Ovary (tissue), 9 donors: Measurements from ENCODE around the gene CD151. TPM values are rescaled to one million over a fixed set of nuclear protein-coding genes. Genes with fewer than 3 reads are reported as not detected.
A peak's percentile ranks its signal among the peaks of the same experiment; 100 is the strongest.

Source experiments
- DNase-seq, 5 donors: peaks; one replicate each; pipeline ENCODE4 v3.0.0-alpha.2; 2019 to 2020
- H3K27ac ChIP-seq, 2 donors: fragments of 200-600 bp; one replicate each; pipeline versions ENCODE4 v1.5.1 to v1.8.0; 2019 to 2022
- H3K27me3 ChIP-seq: fragments of 200-600 bp; one replicate; pipeline ENCODE4 v1.8.0; 2022
- H3K36me3 ChIP-seq: fragments of 200-600 bp; sonication (generic); one replicate; pipeline ENCODE4 v1.5.1; 2019
- H3K4me1 ChIP-seq: one replicate; pipeline ENCODE4 v1.8.1; 2013; ENCODE audit warnings: mild to moderate bottlenecking, moderate library complexity; ENCODE audit not compliant: insufficient read depth
- H3K4me3 ChIP-seq: fragments of 200-600 bp; sonication (generic); one replicate; pipeline ENCODE4 v1.5.1; 2017
- H3K9me3 ChIP-seq, 2 donors: fragments of 200-600 bp in 1 of 2; sonication (generic) in 1 of 2; one replicate each; pipeline versions ENCODE4 v1.5.1 to v1.8.1; 2013 to 2019; ENCODE audit warnings: mild to moderate bottlenecking in 1 of 2, moderate library complexity in 1 of 2
- EP300 ChIP-seq: sonication (generic); formaldehyde crosslinking; IDR thresholded peaks from one replicate; pipeline ENCODE4 v1.6.1; 2017; ENCODE audit warnings: antibody characterized with exemption
- POLR2A ChIP-seq: fragments of 450-650 bp; IDR thresholded peaks from one replicate; pipeline ENCODE4 v1.6.1; 2017; ENCODE audit warnings: antibody characterized with exemption, mild to moderate bottlenecking, moderate library complexity
- WGBS, 3 donors: extraction: QIAGEN DNeasy Blood & Tissue Kit in 1 of 3; methylation state at CpG; one replicate each; pipeline versions ENCODE4 v1.1.5 to v1.1.7; 2013 to 2017; 5-methylcytosine and 5-hydroxymethylcytosine counted together
- intact Hi-C, 4 donors: fragments of 100-400 bp; cut with DNase I; formaldehyde crosslinking; loops; one replicate each; pipeline versions ENCODE4 v1.11.0 to v1.15.1; 2022 to 2023
- polyA plus RNA-seq, 2 donors: library from polyadenylated mRNA; stranded (reverse); fragments of 200-250 nt in 1 of 2; fragments of 350-450 nt in 1 of 2; fragmentation: Illumina TruSeq in 1 of 2; extraction: RNeasy Lipid Tissue Mini Kit (QIAGEN cat#74804) in 1 of 2; gene quantifications; one replicate each; pipeline ENCODE4 v1.2.3, GENCODE V29; 2013 to 2014
- total RNA-seq, 7 donors: library from RNA; depleted of rRNA in 2 of 7; stranded (reverse); fragments of >200 nt in 2 of 7; fragmentation: NEBNext Ultra II Directional in 3 of 7; extraction: Animal tissue kit (Norgen Biotek cat#: 25700) in 3 of 7; gene quantifications; one replicate each; pipeline versions ENCODE4 v1.1.0 to v1.2.4, GENCODE V29; 2016 to 2023
- TF ChIP-seq, protein P1 (sequence below), 3 donors: fragments of 450-650 bp in 2 of 3; fragments of 200-600 bp in 1 of 3; IDR thresholded peaks; one replicate each; pipeline versions ENCODE4 v1.5.1 to v1.8.0; 2016 to 2022; ENCODE audit warnings: antibody characterized with exemption in 3 of 3, mild to moderate bottlenecking in 1 of 3
- donor health status: DM: no; HTN: no; CAD: no; lungs with moderate emphysema.
- donor health status: DM: no; HTN: no; CAD: no.
- donor health status: Bipolar disorder and iron deficiency.
- donor health status: DM: yes; HTN: yes; CAD: no.
- donor health status: DM: no; HTN: no; CAD: no.
- donor health status: DM: yes; HTN: yes; CAD: no.

CD151 gene
- total and polyA plus RNA-seq, 9 donors: 32.9 to 243 (median 168) TPM

DNA sequence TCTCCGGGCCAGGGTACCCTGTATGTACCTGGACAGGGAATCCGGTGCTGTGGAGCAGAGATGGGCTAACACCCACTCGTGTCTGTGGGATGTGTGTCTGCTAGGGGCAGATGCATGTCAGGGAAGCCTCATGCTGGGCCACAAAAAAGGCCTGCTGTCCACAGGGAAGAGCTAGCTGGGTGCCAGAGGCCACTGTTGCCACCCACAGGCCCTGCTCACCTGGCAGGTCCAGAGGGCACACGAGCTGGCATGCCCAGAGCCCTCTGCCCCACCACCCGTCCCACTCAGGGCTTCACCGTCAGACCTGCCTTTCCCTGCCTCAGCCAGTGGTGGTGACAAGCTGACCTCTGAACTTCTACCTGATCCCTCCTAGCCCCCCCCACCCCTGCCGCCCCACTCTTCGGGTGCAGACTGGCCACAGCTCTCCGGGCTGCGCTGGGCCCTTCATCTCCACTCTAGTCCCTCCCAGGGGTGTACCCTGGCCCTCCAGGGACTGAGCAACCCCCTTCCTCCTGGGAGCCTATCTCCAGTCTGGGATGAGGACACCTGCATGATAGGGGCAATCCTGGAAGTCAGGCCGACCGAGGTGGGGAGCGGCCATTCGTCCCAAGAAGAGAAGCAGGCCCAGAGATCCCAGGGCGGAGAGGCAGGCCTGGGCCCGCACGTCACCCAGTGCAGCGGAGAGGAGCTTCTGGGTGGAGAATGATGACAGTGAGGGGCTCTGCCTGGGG, 36.0 kb upstream of the CD151 start:
- TF ChIP-seq POLR2A (peak; percentile 37), EP300 (no peak)
- peaks cover 13% of the 10 kb centered on the region for H3K4me1 ChIP-seq
- intact Hi-C loops: no loop called here
- H3K27me3 ChIP-seq: no peaks in the 10 kb centered on the region
- peak in 1 of 5 donors; percentile 49 for DNase-seq
- no peaks in the 10 kb centered on the region for H3K36me3 ChIP-seq
- no peaks in the 10 kb centered on the region for H3K9me3 ChIP-seq
- WGBS, 3 donors: 4 to 8% (median 6%) methylated on average over 18 of the region's 18 CpGs
- peak overlapping the region; percentile 71 for H3K4me3 ChIP-seq
- H3K27ac ChIP-seq: peak overlapping the region; percentile 73

DNA sequence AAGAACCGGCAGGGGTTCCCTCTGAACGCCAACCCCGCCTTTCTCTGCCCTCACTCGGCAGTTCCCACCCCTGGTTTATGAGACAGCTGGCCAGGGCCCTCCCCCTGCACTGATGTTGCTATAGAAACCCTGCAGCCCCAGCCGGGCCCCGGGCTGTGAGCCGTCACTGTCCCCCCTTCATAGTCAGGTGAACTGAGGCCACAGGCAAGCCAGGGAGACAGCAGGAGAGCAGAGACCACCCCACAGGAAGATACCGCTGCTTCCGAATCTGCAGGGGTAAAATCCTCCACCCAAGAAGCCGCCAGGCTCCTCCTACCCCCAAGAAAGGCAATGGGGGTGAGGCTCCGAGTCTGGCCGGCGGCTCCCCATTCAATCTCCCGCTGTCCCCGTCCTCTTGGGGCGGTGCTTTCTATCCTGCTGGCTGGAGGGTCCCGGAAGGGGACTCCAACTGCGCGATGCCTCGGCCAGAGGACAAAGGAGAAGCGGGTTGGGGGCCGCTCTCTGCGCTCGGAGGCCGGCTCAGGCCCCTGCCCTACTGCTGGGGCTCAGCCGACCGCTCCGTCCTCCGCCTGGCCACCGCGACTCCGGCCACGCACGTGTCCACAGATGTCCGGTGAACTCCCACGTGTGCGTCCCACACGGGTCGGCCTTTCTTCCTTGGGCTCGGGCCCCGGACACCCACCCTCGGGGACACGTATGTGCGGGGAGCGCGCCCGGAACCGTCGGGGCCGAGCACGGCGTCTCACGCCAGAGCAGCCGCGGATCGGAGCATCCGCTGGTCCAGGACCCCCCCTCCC, 35.3 kb upstream of the CD151 start:
- intact Hi-C loops: no loop called here
- Histone ChIP-seq H3K9me3 (no peaks in the 10 kb centered on the region), H3K4me1 (peaks cover 13% of the 10 kb centered on the region), H3K4me3 (peak overlapping the region; percentile 71), H3K27ac (peak overlapping the region; percentile 34 to 73), H3K36me3 (no peaks in the 10 kb centered on the region), H3K27me3 (no peaks in the 10 kb centered on the region)
- WGBS, 3 donors: 0 to 1% (median 0%) methylated on average over 17 to 57 of the region's 57 CpGs
- peak; percentile 78 to 85 (median 81) for DNase-seq
- TF ChIP-seq EP300 (no peak), POLR2A (no peak)
- TF ChIP-seq, protein P1, sequence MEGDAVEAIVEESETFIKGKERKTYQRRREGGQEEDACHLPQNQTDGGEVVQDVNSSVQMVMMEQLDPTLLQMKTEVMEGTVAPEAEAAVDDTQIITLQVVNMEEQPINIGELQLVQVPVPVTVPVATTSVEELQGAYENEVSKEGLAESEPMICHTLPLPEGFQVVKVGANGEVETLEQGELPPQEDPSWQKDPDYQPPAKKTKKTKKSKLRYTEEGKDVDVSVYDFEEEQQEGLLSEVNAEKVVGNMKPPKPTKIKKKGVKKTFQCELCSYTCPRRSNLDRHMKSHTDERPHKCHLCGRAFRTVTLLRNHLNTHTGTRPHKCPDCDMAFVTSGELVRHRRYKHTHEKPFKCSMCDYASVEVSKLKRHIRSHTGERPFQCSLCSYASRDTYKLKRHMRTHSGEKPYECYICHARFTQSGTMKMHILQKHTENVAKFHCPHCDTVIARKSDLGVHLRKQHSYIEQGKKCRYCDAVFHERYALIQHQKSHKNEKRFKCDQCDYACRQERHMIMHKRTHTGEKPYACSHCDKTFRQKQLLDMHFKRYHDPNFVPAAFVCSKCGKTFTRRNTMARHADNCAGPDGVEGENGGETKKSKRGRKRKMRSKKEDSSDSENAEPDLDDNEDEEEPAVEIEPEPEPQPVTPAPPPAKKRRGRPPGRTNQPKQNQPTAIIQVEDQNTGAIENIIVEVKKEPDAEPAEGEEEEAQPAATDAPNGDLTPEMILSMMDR (IDR thresholded peaks at IDR 0.05): no peak

DNA sequence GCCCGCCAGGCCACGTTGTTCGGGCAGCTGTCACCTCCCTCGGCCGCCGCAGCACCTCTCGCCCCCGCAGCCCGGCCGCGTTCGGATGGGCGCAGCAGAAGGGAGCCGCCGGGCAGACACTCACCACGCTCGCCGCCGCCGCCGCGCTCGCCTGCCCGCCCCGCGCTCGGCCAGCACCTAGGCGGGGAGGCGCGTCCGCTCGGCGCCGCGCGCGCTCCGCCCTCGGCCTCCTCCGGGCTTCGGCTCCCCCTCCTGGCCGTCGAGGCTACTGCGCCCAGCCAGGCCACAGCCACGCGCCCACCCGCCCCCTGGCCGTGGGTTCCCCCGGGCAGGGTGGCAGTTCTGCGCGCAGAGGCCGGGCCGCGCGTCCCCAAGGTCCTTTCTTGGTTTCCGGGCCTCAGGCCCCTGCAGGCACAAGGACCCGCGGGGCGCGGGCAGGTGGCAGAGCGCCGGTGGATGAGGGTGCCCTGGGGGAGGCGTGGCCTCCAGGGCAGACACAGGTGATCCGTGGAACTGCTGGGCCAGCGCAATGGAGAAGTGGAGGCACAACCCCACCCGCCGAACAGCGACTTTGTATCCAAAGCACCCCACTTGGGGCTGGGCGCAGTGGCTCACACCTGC, 34.5 kb upstream of the CD151 start, which contains the start of gene SLC25A22:
Gene SLC25A22 (minus strand): TSS at position 189 of the 621 bp plus-strand sequence. CDS start 3,275 bp downstream, outside the sequence.
- Histone ChIP-seq H3K36me3 (no peaks in the 10 kb centered on the region), H3K9me3 (no peaks in the 10 kb centered on the region), H3K4me1 (peaks cover 13% of the 10 kb centered on the region), H3K27me3 (no peaks in the 10 kb centered on the region), H3K4me3 (peak within 1 kb of the TSS; percentile 71), H3K27ac (peak within 1 kb of the TSS; percentile 34 to 73)
- WGBS, 3 donors: 3 to 5% (median 4%) methylated on average over 37 to 69 of the region's 69 CpGs
- intact Hi-C loops: no loop called here
- TF ChIP-seq EP300: no peak
- TF ChIP-seq, protein P1 (IDR thresholded peaks at IDR 0.05): peak; percentile 64 to 95 (median 94)
- peak; percentile 71 to 89 (median 82) for DNase-seq

DNA sequence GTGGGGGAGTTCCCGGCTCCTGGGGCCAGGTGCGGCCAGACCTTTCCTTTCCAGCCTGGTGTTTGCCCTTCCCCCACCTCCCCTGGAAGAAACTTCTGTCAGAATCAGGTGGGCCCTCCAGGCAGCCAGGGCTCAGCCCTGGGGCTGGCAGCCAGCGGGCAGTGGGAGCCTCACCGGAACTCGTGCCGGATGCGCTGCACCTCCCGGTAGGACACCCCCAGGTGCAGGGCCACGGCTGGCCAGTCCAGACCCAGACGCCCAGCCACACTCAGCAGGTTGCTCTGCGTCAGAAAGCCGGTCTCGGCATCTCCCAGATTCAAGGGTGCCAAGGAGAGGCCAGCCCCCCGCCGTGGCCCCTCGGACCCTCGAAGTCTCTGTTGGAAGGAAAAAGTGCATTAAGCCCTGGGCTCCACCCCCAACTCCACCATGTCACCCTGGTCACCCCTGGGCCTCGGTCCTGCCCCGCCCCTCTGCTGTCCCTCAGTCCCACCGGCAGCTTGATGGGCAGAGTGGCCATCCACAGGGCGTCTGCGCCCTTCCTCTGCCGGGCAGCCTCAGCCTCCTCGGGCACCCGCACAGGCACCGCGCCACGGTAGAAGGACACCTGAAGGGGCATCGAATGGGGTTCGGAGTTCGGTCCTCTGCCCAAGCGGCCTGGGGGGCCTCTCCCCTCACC, 33.0 kb upstream of the CD151 start:
- TF ChIP-seq EP300: no peak
- no peak for TF ChIP-seq POLR2A
- TF ChIP-seq, protein P1 (IDR thresholded peaks at IDR 0.05): no peak
- Histone ChIP-seq H3K4me3 (no peak overlapping the region), H3K4me1 (peaks cover 20% of the 10 kb centered on the region), H3K27me3 (no peaks in the 10 kb centered on the region), H3K36me3 (no peaks in the 10 kb centered on the region), H3K27ac (no peak overlapping the region), H3K9me3 (no peaks in the 10 kb centered on the region)
- intact Hi-C loops: no loop called here
- WGBS, 3 donors: 88 to 91% (median 90%) methylated on average over 31 to 32 of the region's 32 CpGs
- no peak for DNase-seq
